Breast epithelium (tissue), 4 donors: Measurements from ENCODE around the gene ADGRG1. TPM values are rescaled to one million over a fixed set of nuclear protein-coding genes. Genes with fewer than 3 reads are reported as not detected.

ENCODE experiments used
- DNase-seq, 2 donors: peaks; one replicate each; pipeline ENCODE4 v3.0.0-alpha.2; 2019; ENCODE audit warnings: low spot score in 2 of 2
- H3K27ac ChIP-seq, 2 donors: fragments of 200-600 bp; sonication (generic) in 1 of 2; one replicate each; pipeline ENCODE4 v1.5.1; 2016 to 2019; ENCODE audit warnings: mild to moderate bottlenecking in 1 of 2
- H3K27me3 ChIP-seq, 2 donors: fragments of 200-600 bp; sonication (generic) in 1 of 2; one replicate each; pipeline versions ENCODE4 v1.5.1 to v1.6.0; 2017 to 2019; ENCODE audit warnings: control low read depth in 1 of 2, mild to moderate bottlenecking in 1 of 2
- H3K36me3 ChIP-seq: fragments of 200-600 bp; one replicate; pipeline ENCODE4 v1.5.1; 2019
- H3K4me1 ChIP-seq, 2 donors: fragments of 200-600 bp; sonication (generic); one replicate each; pipeline ENCODE4 v1.5.1; 2016 to 2019; ENCODE audit warnings: control low read depth in 1 of 2
- H3K4me3 ChIP-seq, 3 donors: fragments of 200-600 bp; sonication (generic); 1 replicate in 2 of 3; 2 replicates in 1 of 3; pipeline ENCODE4 v1.5.1; 2016 to 2019; ENCODE audit warnings: mild to moderate bottlenecking in 3 of 3, moderate library complexity in 2 of 3
- H3K9me3 ChIP-seq, 2 donors: fragments of 200-600 bp; sonication (generic) in 1 of 2; one replicate each; pipeline ENCODE4 v1.5.1; 2016 to 2019; ENCODE audit warnings: control low read depth in 1 of 2
- POLR2A ChIP-seq: fragments of 450-650 bp; IDR thresholded peaks from one replicate; pipeline ENCODE4 v1.6.1; 2016; ENCODE audit warnings: antibody characterized with exemption, mild to moderate bottlenecking, moderate library complexity
- POLR2AphosphoS5 ChIP-seq, 3 donors: sonication (generic); formaldehyde crosslinking; IDR thresholded peaks; one replicate each; pipeline ENCODE4 v1.6.1; 2017; ENCODE audit warnings: antibody characterized with exemption in 3 of 3
- intact Hi-C: fragments of 100-400 bp; cut with DNase I; formaldehyde crosslinking; loops from one replicate; pipeline ENCODE4 v1.15.1; 2023; ENCODE audit warnings: low total_unique reads
- total RNA-seq, 3 donors: library from RNA; depleted of rRNA; stranded (reverse); fragments of >200 nt; gene quantifications; one replicate each; pipeline ENCODE4 v1.1.0, GENCODE V29; 2016
- TF ChIP-seq, protein P1 (sequence below), 3 donors: fragments of 450-650 bp; IDR thresholded peaks; one replicate each; pipeline ENCODE4 v1.5.1; 2016 to 2017; ENCODE audit warnings: antibody characterized with exemption in 3 of 3, mild to moderate bottlenecking in 3 of 3, moderate library complexity in 3 of 3

The ADGRG1 gene
- total RNA-seq, 3 donors from 2014 or later, result 9.4 to 54.1 (median 34.0) TPM

- Histone ChIP-seq H3K4me1 (no peaks in the 10 kb centered on the region), H3K27me3 (no peaks in the 10 kb centered on the region), H3K36me3 (no peaks in the 10 kb centered on the region), H3K4me3 (no peak overlapping the region), H3K9me3 (no peaks in the 10 kb centered on the region), H3K27ac (no peak overlapping the region)
- TF ChIP-seq POLR2A (no peak), POLR2AphosphoS5 (IDR thresholded peaks at IDR 0.05) (no peak)
- TF ChIP-seq, protein P1, sequence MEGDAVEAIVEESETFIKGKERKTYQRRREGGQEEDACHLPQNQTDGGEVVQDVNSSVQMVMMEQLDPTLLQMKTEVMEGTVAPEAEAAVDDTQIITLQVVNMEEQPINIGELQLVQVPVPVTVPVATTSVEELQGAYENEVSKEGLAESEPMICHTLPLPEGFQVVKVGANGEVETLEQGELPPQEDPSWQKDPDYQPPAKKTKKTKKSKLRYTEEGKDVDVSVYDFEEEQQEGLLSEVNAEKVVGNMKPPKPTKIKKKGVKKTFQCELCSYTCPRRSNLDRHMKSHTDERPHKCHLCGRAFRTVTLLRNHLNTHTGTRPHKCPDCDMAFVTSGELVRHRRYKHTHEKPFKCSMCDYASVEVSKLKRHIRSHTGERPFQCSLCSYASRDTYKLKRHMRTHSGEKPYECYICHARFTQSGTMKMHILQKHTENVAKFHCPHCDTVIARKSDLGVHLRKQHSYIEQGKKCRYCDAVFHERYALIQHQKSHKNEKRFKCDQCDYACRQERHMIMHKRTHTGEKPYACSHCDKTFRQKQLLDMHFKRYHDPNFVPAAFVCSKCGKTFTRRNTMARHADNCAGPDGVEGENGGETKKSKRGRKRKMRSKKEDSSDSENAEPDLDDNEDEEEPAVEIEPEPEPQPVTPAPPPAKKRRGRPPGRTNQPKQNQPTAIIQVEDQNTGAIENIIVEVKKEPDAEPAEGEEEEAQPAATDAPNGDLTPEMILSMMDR (IDR thresholded peaks at IDR 0.05), result no peak
- intact Hi-C loops, result no loop called here
- no peak for DNase-seq
Observed at GRCh38 chr16:57706717-57707116, 78.3 kb downstream of the ADGRG1 start.

- intact Hi-C loops, result no loop called here
- H3K9me3 ChIP-seq, result no peaks in the 10 kb centered on the region
- no peak overlapping the region for H3K4me3 ChIP-seq
- TF ChIP-seq POLR2AphosphoS5 (IDR thresholded peaks at IDR 0.05) (no peak), POLR2A (no peak)
- TF ChIP-seq, protein P1 (IDR thresholded peaks at IDR 0.05), result no peak
- no peak for DNase-seq
- H3K36me3 ChIP-seq, result no peaks in the 10 kb centered on the region
- no peak overlapping the region for H3K27ac ChIP-seq
- H3K4me1 ChIP-seq, result no peaks in the 10 kb centered on the region
- H3K27me3 ChIP-seq, result no peaks in the 10 kb centered on the region
Observed at GRCh38 chr16:57707331-57707730, 78.9 kb downstream of the ADGRG1 start.

GRCh38 chr16:57708168-57708567, 79.7 kb downstream of the ADGRG1 start:
- Histone ChIP-seq H3K27ac (no peak overlapping the region), H3K27me3 (no peaks in the 10 kb centered on the region), H3K36me3 (no peaks in the 10 kb centered on the region), H3K4me1 (no peaks in the 10 kb centered on the region), H3K4me3 (no peak overlapping the region), H3K9me3 (no peaks in the 10 kb centered on the region)
- DNase-seq, result no peak
- TF ChIP-seq, protein P1 (IDR thresholded peaks at IDR 0.05), result no peak
- TF ChIP-seq POLR2A (no peak), POLR2AphosphoS5 (IDR thresholded peaks at IDR 0.05) (no peak)
- intact Hi-C loops, result no loop called here

DNA sequence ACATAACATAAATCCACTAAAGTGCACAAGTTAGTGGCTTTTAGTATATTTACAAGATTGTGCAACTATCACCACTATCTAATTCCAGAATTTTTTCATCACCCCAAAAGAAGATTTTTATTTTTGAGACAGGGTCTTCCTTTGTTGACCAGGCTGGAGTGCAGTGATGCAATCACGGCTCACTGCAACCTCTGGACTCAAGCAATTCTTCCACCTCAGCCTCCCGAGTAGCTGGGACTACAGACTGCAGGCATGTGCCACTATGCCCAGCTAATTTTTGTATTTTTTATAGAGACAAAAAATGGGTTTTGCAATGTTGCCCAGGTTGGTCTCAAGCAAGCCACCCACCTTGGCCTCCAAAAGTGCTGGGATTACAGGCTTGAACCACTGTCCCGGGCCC, 81.2 kb downstream of the ADGRG1 start:
- Histone ChIP-seq H3K27me3 (no peaks in the 10 kb centered on the region), H3K36me3 (no peaks in the 10 kb centered on the region), H3K4me1 (no peaks in the 10 kb centered on the region), H3K9me3 (no peaks in the 10 kb centered on the region), H3K4me3 (no peak overlapping the region), H3K27ac (no peak overlapping the region)
- DNase-seq, result no peak
- TF ChIP-seq POLR2A (no peak), POLR2AphosphoS5 (IDR thresholded peaks at IDR 0.05) (no peak)
- TF ChIP-seq, protein P1 (IDR thresholded peaks at IDR 0.05), result no peak
- intact Hi-C loops, result no loop called here

DNA sequence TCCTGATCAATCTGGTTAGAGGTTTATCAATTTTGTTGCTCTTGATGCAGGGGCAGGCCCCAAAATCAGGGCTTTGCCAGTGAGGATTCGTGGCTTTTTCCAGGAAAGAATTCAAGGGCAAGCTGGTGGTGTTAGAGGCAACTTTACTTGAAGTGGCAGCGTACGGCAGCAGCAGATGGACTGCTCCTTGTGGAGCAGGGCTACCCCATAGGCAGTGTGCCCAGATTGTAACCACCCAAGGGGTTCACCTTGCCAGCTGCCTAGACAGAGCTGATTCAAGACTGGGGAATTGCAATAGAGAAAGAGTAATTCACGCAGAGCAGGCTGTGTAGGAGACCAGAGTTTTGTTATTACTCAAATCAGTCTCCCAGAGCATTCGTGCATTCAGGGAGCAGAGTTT, 82.9 kb downstream of the ADGRG1 start:
- intact Hi-C loops, result no loop called here
- Histone ChIP-seq H3K27me3 (no peaks in the 10 kb centered on the region), H3K4me1 (no peaks in the 10 kb centered on the region), H3K9me3 (no peaks in the 10 kb centered on the region), H3K36me3 (no peaks in the 10 kb centered on the region), H3K4me3 (no peak overlapping the region), H3K27ac (no peak overlapping the region)
- TF ChIP-seq POLR2A (no peak), POLR2AphosphoS5 (IDR thresholded peaks at IDR 0.05) (no peak)
- TF ChIP-seq, protein P1 (IDR thresholded peaks at IDR 0.05), result no peak
- DNase-seq, result no peak
